GM21619 (cell line): ENCODE measurements around the gene KRT82.

Experiments used
- ATAC-seq: cut with Tn5 transposase; IDR thresholded peaks from one replicate; pipeline ENCODE4 v1.9.1; 2021; ENCODE audit not compliant: unreplicated experiment

Gene KRT82

DNA sequence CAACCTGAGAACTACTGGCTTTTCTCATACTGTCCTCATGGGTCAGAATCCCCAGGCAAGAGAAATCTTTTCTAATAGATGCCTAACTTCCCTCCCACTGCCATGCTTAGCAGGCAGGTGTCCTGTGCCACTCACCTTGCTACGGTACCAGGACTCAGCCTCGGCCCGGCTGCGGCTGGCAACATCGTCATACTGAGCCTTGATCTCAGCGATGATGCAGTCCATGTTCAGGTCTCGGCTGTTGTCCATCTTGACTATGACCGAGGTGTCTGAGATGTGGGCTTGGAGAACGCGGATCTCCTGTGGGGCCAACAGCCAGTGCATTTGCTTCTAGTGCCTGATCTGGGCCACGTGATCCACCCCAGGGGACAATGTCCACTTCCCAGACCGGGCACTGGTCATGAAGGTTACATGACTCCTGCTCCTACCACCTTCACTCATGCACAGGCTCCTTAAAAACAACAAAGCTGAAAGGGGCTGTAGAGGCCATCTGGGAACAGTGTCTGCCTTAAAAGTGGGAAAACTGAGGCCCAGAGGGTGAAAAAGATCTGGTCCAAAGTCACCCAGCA is 42.9 kb downstream of the KRT82 start:
- no peak for ATAC-seq

DNA sequence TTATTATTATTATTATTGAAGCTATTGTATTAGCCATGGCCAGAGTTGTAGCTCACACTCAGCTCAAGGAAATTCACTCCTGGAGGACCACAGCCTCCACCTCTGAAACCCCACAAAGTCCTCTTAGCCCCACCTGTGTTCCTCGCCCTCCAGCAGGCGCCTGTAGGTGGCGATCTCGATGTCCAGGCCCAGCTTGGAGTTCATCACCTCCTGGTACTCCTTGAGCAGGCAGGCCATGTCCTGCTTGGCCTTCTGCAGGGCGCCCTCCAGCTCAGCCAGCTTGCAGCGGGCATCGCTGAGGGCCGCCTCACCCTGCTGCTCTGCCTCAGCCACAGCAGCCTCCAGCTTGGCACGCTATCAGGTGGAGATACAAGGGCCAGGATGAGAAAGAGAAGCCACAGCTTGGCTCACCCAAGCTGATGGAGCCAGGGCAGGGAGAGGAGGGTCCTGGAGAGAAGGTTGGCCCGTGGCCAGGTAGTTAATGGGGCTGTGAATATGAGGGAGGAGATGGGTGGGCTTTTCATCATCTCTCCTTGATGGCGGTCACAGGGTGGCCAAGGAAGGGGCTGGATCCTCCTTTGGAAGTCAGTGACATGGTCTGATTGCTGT is 43.9 kb downstream of the KRT82 start:
- ATAC-seq, result no peak

- no peak for ATAC-seq
Measured at GRCh38 chr12:52361553-52361952, 44.6 kb downstream of the KRT82 start.

GRCh38 chr12:52360663-52361271 is 45.4 kb downstream of the KRT82 start:
- ATAC-seq, result no peak

GRCh38 chr12:52360106-52360662 is 46.0 kb downstream of the KRT82 start:
- ATAC-seq, result no peak

GRCh38 chr12:52359621-52360061 is 46.5 kb downstream of the KRT82 start:
- no peak for ATAC-seq

- ATAC-seq, result peak; percentile 99
Measured at GRCh38 chr12:52358575-52359350, 47.4 kb downstream of the KRT82 start.

- ATAC-seq, result no peak
Measured at GRCh38 chr12:52356762-52357580, 49.2 kb downstream of the KRT82 start.

GRCh38 chr12:52356031-52356761 is 49.9 kb downstream of the KRT82 start:
- no peak for ATAC-seq

DNA sequence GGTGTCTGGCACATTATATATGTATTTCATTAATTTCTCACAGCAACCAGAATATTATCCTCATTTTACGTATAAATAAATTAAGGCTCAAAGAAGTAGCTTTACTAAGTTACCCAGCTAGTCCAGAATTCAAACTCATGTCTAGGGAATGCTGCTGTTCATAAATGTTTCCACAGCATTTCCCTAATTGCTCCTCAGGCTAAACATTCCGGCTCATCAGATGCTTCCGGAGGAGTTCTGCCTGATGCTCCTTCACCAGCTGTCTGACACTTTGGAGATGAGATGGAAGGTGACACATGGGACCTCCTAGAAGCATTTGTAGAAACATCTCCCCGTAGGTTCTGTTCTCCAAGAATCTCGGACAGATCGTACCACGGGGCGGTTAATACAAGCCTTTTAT is 51.0 kb downstream of the KRT82 start:
- ATAC-seq, result no peak

GRCh38 chr12:52354200-52354599 is 51.9 kb downstream of the KRT82 start:
- no peak for ATAC-seq

DNA sequence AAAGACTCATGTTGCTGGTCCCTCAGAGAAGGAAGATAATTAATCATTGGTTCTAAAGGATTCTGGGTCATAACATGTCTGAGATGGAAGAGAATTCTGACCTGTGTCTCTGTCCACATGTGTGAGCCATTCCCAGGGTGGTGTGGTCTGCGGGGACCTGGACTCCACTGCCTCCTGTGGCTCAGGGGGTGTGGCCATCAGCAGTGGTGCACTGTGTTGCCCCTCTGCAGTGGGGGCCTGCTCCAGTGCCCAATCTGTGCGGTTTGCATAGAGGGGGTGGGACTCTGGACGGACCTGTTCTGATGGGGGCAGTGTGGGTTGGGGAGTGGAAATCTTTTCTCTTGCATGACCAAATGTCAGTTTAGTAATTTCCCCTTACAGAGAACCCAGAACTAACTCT is 52.4 kb downstream of the KRT82 start:
- no peak for ATAC-seq

DNA sequence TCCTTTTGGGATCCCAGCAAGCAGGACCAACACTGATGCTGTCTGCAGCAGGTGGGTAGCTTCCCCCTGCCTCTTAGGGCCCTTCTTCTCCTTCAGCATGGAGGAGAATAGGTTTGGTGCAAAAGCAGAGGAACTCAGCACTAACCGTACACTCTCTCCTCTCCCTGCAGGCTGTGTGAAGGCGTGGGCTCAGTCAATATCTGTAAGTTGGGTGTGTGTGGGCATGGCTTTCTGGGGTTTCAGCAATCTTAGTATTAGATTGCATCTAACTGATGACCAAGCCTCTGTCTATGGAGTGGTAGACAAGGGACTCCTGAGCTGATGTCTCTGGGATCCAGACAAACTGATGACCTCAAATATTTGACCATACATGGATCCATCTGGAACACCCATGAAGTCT is 53.2 kb downstream of the KRT82 start:
- ATAC-seq, result no peak

DNA sequence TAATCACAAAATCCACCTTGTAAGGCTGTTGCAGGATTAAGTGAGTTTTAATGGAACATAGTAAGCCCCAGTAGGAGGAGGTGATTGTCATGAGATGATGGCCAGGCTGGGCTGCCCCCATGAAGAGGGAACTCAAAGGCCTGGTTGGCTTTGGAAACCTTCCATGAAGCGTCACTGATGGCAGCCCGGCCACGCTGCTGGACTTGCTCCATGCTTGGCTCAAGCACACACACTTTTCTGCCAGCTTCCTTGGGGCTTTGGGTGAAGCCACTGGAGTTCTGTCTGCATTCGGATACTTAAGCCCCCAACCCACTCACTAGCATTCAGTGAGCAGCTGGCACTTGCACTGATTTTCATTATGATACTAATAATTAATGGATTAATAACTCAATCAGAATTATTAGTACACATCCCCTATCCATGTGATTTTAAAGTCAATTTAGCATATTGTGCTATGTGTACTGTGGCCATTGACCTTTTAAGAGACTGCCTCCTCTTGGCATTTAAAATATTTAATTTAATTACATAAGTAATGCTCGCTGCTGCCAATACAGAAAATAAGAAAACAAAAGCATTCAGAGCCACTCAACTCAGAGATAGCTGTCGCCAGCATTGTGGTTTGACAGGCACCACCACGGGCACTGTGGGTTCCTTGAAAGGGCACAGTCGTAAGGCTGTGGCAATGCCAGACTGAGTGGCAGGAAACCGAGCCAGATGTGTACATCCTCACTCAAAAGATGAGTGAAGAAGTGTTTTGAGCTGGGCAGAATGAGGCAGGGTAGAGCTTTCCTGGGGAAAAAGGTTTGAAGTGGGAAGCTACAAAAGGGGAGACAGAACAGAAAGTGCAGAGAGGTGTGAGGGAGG is 54.7 kb downstream of the KRT82 start:
- no peak for ATAC-seq

DNA sequence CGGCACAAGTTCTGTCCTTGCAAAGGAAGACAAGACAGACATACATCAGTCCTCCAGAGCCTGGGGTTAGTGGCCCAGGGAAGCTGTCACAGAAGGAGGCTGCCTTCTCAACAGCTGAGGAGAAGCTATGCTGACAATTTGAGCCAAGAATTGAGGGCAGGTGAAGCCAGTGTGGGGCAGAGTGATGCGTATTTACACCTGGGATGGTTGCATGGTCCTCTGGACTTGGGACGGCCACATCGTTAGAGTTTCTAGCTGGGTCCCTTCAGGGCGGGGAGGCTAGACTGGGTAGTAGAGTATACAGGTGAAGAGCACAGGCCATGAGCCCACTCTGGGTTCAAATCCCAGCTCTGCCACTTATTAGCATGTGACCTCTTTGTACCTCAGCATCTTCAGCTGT is 55.3 kb downstream of the KRT82 start:
- no peak for ATAC-seq

DNA sequence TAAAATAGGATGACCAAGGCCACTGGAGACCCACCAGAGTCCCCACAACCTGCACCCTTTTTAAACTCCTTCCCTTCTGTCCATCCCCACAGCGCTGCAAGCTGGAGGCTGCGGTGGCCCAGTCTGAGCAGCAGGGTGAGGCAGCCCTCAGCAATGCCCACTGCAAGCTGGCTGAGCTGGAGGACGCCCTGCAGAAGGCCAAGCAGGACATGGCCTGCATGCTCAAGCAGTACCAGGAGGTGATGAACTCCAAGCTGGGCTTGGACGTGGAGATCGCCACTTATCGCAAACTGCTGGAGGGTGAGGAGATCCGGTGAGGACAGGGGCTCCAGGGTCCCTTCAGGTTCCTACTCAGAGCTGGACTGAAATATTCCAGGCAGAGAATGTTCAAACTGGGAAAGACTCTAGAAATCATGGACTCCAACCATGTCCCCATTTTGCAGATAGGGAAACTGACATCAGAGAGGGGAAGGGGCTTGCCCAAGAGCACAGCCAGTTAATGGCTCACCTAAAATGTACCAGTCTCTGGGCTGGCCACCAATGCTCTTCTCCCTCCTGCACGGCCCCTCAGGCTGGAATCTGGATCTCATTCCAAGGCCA is 56.0 kb downstream of the KRT82 start:
- ATAC-seq, result no peak

- ATAC-seq, result no peak
Measured at GRCh38 chr12:52349196-52349595, 56.9 kb downstream of the KRT82 start.

- no peak for ATAC-seq
Measured at GRCh38 chr12:52347551-52348510, 58.3 kb downstream of the KRT82 start.
